ENCODE results near the gene ACP4.
"Not testable (repeated sequence)": the region's sequence is repeated elsewhere in the genome, so short reads cannot be mapped to it uniquely, and the experiment has no call there.

The ACP4 gene, protein sequence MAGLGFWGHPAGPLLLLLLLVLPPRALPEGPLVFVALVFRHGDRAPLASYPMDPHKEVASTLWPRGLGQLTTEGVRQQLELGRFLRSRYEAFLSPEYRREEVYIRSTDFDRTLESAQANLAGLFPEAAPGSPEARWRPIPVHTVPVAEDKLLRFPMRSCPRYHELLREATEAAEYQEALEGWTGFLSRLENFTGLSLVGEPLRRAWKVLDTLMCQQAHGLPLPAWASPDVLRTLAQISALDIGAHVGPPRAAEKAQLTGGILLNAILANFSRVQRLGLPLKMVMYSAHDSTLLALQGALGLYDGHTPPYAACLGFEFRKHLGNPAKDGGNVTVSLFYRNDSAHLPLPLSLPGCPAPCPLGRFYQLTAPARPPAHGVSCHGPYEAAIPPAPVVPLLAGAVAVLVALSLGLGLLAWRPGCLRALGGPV

GRCh38 chr19:50790396-50790795 is at the start of gene ACP4:
Gene ACP4, plus strand, starts transcription at chr19:50790415. Its CDS starts 0 bp downstream, at chr19:50790415.
- no peak for DNase-seq (ENCODE audit: low read depth)

GRCh38 chr19:50741179-50741933 is 48.9 kb upstream of the ACP4 start:
- DNase-seq (ENCODE audit: low read depth): no peak

- DNase-seq (ENCODE audit: low read depth): no peak
These were observed 46.7 kb upstream of the ACP4 start for GRCh38 chr19:50743537-50743936.

DNA sequence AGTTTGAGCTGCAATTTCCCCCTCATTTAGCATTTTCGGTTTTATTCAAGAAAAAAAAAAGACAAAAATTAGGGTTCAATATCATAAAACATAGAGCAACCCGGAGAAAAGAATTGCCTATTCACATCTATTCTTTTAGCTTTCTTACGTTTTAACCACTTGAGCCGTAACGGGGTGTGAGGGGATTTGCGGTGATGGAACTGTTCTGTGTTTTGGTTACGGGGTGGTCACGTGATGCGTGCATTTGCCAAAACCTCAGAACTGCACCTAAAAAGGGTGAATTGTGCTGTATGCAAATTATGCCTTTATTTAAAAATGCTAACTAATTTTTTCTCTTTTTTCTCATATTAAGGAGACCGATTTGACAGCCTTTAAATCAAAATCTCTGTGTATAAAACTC is 45.0 kb upstream of the ACP4 start:
- DNase-seq (ENCODE audit: low read depth): no peak

DNA sequence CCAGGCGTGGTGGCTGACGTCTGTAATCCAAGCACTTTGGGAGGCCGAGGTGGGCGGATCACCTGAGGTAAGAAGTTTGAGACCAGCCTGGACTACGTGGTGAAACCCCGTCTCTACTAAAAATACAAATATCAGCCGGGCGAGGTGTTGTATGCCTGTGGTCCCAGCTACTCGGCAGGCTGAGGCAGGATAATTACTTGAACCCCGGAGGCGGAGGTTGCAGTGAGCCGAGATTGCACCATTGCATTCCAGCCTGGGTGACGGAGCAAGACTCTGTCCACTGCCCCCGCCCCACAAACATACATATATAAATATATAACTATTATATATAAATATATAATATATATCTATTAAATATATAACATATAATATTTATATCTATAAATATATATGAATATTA is 43.1 kb upstream of the ACP4 start:
- not testable (repeated sequence) for DNase-seq (ENCODE audit: low read depth)

DNA sequence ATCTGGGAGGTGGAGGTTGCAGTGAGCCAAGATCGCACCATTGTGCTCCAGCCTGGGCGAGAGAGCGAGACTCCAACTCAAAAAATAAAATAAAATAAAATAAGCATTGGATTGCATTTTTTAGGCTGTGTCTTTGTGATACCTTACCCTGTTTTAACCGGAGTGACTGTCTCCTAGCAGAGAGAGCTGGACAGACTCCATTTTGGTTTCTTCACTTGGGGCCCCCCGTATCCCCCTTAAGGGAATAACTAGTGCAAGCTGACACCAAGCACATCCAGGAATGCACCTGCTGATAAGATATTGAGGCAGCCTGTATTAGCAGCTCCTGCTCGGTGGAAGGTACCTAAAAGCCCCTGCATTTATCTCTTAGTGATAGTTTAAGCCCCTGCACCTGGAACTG is 40.7 kb upstream of the ACP4 start:
- no peak for DNase-seq (ENCODE audit: low read depth)

DNA sequence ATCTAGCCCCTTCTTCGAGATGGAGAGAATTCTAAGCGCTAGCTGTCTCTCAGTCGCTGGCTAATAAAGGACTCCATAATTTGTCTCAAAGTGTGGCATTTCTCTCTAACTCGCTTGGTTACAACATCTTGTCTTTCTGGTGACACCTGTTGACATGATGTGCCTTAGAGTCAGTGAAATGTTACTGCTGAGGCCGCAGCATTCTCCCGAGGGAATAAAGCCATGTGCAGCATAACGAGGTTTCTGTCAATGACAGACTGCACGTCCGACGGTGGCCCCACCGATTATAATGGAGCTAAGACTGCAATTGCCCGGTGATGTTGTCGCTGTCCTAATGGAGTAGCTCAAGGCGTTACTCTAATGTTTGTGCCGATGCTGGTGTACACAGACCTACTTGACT is 40.2 kb upstream of the ACP4 start:
- no peak for DNase-seq (ENCODE audit: low read depth)

GRCh38 chr19:50753879-50754278 is 36.3 kb upstream of the ACP4 start:
- no peak for DNase-seq (ENCODE audit: low read depth)

GRCh38 chr19:50756244-50756643 is 34.0 kb upstream of the ACP4 start:
- not testable (repeated sequence) for DNase-seq (ENCODE audit: low read depth)

- not testable (repeated sequence) for DNase-seq (ENCODE audit: low read depth)
These were observed 32.6 kb upstream of the ACP4 start for GRCh38 chr19:50757624-50758023.

DNA sequence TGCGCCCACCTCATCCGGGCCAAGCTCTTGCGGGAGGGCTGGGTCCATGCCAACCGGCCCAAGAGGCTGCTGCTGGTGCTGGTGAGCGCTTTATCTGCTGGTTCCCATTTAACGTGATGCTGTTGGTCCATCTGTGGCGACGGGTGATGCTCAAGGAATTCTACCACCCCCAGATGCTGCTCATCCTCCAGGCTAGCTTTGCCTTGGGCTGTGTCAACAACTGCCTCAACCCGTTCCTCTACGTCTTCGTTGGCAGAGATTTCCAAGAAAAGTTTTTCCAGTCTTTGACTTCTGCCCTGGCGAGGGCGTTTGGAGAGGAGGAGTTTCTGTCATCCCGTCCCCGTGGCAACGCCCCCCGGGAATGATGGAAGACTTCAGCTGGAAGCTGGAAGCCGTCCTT is 31.1 kb upstream of the ACP4 start:
- DNase-seq (ENCODE audit: low read depth): not testable (repeated sequence)

DNA sequence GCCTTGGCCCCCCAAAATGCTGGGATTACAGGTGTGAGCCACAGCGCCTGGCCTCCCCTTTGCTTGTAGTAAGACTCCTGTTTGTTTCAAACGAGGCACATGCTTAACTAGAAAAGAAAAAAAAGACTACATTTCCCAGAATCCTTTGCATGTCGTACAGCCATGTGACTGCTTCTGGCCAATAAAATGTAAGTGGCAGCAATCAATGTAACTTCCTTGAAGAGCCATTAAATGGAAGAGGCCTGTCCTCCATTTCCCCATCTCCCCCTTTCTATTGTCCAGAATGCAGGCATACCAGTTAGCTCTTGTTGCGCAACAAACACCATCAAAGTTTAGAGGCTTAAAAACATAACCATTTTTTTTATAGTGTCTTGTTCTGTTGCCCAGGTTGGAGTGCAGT is 30.3 kb upstream of the ACP4 start:
- no peak for DNase-seq (ENCODE audit: low read depth)

DNA sequence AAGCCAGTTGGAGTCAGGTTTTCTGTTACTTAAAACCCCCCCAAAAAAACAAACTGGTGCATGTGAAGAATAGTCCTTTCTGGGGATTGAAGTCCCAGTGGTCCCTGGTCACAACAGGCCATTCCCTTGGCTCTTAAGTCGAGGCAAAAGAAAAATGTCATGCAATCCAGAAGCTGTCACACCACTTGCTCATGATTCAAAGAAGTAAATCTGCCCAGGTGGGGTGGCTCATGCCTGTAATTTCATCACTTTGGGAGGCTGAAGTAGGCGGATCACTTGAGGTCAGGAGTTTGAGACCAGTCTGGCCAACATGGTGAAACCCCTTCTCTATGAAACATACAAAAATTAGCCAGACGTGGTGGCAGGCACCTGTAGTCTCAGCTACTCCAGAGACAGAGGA is 28.7 kb upstream of the ACP4 start:
- DNase-seq (ENCODE audit: low read depth): not testable (repeated sequence)

GRCh38 chr19:50763521-50763920 is 26.7 kb upstream of the ACP4 start:
- not testable (repeated sequence) for DNase-seq (ENCODE audit: low read depth)

DNA sequence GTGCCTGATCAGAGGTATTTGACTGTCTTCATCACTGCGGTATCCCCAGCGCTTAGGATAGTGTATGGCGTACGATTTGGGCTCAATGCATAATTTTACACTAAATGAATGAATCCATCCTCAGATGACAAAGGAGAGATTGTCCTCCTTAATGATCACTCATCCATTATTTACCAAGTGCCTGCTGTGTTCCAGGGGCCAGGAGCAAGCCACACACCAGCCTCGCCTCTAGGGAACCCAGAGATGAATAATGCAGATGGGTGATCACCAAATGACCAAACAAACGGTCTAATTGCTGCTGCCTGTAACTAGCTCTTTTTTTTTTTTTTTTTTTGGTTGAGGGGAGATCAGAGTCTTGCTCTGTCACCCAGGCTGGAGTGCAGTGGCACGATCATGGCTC is 25.8 kb upstream of the ACP4 start:
- no peak for DNase-seq (ENCODE audit: low read depth)

GRCh38 chr19:50766746-50767145 is 23.5 kb upstream of the ACP4 start:
- not testable (repeated sequence) for DNase-seq (ENCODE audit: low read depth)

- not testable (repeated sequence) for DNase-seq (ENCODE audit: low read depth)
These were observed 23.0 kb upstream of the ACP4 start for GRCh38 chr19:50767263-50767662.

DNA sequence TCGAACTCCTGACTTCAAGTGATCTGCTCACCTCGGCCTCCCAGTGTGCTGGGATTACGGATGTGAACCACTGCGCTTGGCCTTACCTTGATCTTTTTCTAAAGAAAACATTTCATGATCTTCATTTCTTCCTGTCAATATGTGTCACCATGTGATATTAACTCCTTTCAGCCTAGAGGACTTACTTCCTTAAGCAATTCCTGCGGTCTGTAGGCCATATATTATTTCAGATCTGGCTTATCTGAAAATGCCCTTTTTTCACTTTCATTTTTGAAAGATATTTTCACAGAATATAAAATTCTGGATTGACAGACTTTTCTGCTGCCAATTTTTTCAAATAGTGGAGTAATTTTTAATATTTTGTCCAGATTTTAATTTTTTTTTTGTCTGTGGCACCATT is 21.9 kb upstream of the ACP4 start:
- DNase-seq (ENCODE audit: low read depth): no peak

DNA sequence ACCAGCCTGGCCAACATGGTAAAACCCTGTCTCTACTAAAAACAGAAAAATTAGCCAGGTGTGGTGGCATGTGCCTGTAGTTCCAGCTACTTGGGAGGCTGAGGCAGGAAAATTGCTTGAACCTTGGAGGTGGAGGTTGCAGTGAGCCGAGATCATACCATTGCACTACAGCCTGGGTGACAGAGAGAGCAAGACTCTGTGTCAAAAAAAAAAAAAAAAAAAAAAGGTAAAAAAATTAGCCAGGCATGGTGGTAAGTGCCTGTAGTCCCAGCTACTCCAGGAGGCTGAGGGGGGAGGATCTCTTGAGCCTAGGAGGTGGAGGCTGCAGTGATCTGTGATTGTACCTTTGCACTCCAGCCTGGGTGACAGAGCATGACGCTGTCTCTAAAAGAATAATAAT is 20.1 kb upstream of the ACP4 start, which contains the start of gene GPR32:
Gene GPR32 (plus strand): TSS at position 301 of the 400 bp plus-strand sequence. CDS start 137 bp downstream, outside the sequence.
- DNase-seq (ENCODE audit: low read depth): not testable (repeated sequence)

- DNase-seq (ENCODE audit: low read depth): no peak
These were observed 19.3 kb upstream of the ACP4 start for GRCh38 chr19:50770888-50771287.

- no peak for DNase-seq (ENCODE audit: low read depth)
These were observed 17.7 kb upstream of the ACP4 start for GRCh38 chr19:50772476-50772875.

- DNase-seq (ENCODE audit: low read depth): not testable (repeated sequence)
These were observed 17.3 kb upstream of the ACP4 start for GRCh38 chr19:50772912-50773311.

- not testable (repeated sequence) for DNase-seq (ENCODE audit: low read depth)
These were observed 16.8 kb upstream of the ACP4 start for GRCh38 chr19:50773454-50773853.

All from stimulated activated CD4-positive, alpha-beta T cell treated with anti-CD3 and anti-CD28 coated beads, Interleukin-2, amount 100 ng/mL, for 4 hours (primary cell).